Fibroblast of skin of abdomen (primary cell): Measurements from ENCODE around the gene MN1.

Experiments used
- DNase-seq: peaks from one replicate; pipeline ENCODE4 v3.0.0-alpha.2; 2013

Gene MN1

DNA sequence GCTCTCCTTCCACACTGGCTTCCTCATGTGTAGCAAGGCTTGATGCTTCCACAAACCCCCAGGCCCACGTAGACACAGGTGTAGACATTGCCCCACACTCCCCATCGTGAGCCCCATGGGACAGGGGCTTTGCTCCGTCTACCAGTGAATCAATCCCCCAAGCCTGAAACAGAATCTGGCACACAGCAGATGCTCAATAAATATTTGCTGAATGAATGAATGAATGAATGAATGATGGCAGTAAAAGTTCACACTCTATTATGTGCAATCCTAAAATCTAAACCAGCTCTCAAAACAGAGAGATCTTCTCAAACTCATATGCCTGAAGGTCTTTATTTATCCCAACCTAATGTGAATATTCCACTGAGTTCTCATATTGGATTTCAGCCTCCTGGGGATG, 69.9 kb downstream of the MN1 start:
- no peak for DNase-seq

DNA sequence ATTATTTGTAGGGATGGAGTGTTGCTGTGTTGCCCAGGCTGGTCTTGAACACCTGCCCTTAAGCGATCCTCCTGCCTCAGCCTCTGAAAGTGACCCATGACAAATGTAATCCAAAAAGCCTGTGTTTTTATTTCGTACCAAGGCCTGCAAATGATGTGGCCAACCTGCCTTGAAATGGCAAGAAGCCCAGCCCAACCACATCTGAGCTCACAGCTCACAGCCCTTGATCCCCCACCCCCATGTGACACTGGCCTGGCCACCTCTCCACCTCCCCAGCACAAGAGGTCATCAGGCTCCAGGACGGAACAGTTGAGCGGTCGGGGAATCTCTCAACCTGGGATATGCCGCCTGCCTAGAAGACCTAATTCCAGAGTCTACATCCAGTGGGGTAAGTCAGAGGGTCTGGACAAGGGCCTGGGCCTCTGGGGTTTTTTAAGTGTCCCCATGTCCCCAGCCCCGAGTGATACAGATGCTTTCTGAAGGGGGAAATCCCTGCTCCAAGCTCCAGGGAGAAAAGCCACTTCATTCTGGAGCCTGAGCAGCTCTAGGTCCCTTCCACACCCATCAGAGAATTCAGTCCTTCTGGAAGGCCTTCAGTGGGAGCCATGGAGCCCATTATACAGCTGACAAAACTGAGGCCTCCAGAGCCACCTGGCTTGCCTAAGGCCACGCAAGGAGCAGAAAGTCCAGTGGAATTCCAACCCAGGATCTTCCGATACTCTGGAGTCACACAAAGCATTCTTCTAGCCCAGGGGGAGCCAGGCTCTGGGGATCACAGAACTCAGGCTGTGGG, 70.7 kb downstream of the MN1 start:
- no peak for DNase-seq

DNA sequence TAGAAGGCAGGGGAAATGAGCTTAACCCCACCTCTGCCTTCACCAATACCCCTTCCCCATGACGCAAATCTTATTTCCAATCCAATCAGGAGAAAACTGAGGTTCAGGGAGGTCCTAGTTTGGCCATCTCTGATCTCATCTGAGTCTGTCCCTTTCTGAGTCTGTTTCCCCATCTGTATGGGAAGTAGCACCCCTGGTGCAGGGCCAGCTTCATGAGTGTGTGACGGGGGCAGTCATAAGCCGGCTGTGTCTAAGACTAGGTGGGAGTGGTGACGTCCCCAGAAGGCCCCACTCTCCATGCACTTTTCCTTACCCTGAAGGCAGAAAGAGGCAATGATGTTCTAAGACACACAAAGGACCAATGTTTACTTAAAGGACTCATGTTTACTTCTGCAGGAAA, 72.3 kb downstream of the MN1 start:
- DNase-seq: no peak

DNA sequence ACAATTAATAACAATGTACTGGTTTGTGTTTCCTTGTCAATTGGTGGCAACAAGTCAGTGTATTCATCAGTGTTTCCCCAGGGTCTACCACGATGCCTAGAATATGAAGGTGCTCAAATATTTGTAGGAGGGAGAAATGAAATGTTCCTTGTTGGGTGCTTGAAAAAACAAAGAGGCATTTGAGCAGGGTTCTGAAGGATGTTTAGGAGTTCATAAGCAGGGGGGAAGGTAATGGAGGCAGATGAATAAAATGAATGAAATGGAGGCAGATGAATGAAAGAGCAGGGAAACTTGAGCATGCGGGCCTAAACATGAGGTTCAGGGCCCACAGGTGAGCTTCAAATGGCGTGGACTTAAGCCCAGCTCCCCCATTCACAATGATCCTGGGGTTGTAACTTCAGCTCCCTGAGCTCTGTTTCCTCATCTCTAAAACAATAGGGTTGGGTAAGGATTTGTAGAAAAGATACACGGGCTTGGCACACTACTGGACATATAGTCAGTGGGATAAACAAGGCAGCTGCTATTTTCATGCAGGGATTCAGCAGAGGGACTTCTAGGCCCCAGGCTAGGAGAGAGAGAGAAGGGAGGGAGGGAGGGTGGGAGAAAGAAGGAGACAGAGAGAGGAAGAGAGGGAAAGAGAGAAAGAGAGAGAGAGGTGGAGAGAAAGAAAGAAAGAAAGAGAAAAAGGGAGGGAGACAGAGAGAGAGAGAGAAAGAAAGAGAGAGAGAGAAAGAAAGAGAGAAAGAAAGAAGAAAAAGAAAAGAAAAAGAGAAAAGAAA, 73.7 kb downstream of the MN1 start:
- no peak for DNase-seq

DNA sequence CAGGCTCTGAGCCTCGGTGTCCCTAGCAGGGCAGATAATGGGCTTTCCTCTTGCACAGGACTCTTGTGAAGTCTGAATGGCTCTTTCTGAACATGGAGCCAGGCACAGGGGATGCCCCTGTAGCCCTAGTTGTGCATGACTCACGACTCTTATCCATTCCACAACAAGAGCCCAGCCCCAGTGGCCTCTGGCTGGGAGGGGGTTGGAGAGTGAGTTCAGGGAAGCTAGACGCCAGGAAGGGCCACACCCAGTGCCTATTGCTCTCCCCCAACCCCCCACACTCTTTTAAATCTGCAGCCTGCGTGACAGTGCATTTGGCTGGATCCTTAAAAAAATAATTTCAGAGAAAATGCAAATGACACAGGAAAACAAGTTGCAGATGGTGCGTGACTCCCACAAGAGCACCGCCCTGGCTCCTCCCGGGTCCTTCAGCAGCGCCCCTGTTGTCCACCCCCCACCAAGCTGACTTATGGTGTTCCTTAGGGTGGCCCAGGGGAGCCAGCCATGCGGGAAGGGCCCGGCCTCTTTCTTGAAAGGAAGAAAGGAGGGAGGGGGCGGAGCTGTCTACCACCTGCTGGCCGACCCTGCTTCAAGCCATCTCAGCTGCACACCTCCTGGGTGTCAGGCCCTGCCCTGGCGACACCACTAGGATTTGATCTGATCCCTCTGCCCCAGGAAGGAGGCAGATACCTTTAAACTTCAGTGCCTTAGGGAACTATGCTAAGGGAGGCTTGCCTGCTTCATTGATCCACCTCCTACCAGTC, 74.7 kb downstream of the MN1 start:
- DNase-seq: peak; percentile 86

DNA sequence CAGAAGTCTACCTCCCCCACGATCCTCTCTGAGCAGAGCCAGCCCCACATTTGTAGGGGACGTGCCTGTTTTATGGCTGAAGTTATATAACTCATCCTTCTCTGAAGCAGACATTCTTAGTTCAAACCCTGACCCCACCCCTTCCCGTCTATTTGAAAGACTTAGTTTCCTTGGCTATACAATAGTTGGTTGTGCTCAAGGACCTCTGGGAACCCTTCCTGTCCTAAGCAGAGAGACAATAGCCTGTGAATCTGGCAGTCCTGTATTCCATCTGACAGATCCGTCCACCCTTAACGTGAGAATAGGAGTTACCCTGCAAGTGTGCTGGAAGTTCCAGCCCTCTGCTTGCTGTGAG, 75.2 kb downstream of the MN1 start:
- DNase-seq: no peak

DNA sequence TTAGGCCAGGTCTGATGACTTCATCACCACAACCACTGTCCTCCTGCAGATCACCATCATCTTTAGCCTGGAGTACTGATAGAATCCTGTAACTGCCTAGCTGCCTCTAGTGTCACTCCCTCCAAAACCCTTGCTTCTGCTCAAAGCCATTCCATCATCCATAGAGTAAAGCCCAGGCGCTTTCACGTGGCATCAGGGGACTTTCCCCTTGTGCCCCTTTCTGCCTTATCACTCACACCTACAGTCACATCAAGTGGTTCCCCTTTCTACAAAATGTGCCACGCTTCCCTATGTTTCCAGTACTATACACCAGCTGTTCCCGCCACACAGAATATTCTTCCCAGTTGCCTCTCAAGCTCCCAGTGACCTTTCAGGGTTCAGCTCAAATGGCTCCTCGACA, 75.9 kb downstream of the MN1 start:
- DNase-seq: no peak

DNA sequence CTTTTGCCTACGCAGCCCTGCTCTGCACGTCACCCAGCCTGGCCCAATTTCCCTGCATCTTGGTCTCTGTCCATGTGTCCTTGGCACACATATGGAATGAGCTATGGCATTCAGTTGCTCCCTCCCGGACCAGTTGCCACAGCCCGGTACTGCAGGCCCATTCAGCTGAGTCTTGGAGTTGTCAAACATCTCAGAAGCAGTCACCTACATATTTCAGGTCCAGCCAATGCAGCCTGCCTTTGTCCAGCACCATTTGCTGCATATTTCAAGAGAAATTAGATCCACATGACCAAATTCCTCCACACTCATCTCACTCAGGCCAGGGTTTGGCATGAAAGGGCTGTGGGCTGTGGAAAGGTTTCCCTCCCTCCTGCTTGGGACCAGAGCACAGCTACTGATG, 76.8 kb downstream of the MN1 start:
- peak; percentile 52 for DNase-seq

DNA sequence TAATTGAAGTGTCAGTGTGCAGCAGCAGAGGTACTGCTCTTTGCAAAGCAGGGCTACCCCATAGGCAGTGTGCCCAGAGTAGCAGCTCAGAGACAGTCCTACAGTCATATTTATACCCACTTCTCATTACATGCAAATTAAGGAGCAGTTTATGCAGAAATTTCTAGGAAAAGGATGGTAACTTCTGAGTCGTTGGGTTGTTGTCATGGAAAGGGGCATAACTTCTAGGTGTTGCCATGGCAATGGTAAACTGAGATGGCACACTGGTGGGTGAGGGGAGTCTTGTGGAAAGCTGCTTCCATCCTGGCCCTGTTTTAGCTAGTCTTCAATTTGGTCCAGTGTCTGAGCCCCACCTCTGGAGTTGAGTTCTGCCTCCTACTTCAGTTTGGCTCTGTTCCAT, 77.4 kb downstream of the MN1 start:
- DNase-seq: no peak

DNA sequence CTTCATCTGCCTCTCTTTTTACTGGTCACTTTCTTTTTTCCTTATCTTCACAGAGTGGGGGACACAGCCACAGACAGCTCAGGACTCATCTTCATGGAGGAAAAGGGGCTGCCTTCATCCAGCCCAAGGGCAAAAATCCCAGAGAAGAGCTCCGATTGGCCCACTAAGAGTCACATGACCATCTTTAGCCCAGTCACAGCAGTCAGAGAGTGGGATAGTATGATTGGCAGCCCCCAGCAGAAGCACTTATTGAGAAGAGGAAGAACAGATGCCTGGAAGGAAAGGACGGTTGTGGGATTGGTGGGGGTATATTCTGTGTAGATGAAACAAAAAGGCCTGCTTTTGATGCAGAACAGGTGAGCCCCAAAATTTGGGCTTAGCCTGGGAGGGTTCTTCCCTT, 77.8 kb downstream of the MN1 start:
- no peak for DNase-seq

DNA sequence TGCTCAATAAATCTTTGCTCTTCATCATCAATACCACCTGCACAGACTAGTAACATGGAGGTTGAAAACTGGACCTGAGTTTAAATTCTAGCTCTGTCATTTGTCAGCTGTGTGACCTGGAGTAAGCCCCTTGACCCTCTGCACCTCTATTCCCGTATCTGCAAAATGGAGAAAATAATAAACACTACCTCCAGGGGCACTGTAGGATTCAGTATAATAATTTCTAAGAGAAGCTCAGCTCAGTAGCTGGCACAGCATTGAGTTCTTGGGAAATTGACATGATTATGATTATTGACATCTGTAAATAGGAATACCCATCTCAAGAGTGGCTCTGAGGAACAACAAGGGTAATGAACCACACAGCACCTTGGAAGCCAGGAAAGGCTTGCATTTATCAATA, 78.4 kb downstream of the MN1 start:
- no peak for DNase-seq

DNA sequence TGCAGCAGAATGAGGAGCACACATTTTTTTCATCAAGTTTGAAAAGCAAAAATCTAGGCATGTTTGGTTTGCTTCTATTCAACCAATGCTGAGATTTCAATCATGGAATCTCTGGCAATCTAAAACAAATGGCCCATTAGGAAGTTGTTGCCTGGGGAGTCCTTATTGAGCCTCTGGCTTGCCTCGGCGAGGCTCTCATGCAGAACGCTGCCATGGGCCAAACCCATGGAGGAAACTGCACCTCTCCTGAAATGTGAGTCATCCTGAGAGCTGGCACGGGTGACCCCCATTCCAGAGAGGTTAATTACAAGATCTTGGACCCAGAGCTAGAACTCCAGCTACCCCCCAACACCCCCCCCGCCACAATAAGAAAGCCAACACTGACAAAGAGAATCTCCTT, 80.7 kb downstream of the MN1 start:
- no peak for DNase-seq

DNA sequence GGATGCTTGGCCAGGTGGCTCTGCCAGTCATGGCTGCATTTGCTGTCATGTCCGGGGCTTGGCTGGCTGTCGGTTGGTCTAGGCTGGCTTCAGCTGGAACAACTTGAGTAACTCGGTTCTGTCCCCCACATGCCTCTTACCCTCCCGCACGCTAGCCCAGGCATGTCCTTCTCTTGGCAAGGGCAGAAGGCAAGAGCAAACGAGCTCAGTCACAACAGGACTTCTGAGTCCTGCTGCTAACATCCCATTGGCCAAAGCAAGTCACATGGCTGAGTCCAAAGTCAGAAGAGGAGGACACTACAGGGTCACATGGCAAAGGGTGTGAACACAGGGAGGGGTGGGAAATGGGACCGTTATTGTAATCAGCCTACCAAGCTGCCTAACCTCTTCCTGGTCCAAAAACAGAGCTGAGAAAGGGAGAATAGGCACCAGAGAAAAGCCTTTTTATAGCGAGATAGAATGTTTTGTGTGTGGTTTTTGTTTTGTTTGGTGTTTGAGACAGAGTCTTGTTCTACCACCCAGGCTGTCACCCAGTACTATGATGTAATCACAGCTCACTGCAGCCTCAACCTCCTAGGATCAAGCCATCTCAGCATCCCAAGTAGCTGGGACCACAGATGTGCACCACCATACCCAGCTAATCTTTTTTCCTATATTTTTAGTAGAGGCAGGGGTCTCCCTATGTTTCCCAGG, 81.9 kb downstream of the MN1 start:
- peak; percentile 32 for DNase-seq

DNA sequence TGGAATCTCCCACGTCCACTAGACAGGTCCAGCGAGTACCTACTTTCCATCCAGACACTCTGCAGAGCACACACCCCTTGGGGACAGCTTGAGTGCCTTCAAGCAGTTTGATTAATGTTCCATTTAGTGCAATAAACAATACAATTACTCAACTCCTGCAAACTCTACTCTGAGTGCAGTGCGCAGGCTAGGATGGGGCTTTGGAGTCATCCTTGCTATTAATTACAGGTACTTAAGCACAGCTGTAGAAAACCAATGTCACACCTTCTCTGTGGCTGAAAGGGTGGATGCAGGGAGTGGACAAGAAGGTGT, 82.6 kb downstream of the MN1 start:
- DNase-seq: no peak

DNA sequence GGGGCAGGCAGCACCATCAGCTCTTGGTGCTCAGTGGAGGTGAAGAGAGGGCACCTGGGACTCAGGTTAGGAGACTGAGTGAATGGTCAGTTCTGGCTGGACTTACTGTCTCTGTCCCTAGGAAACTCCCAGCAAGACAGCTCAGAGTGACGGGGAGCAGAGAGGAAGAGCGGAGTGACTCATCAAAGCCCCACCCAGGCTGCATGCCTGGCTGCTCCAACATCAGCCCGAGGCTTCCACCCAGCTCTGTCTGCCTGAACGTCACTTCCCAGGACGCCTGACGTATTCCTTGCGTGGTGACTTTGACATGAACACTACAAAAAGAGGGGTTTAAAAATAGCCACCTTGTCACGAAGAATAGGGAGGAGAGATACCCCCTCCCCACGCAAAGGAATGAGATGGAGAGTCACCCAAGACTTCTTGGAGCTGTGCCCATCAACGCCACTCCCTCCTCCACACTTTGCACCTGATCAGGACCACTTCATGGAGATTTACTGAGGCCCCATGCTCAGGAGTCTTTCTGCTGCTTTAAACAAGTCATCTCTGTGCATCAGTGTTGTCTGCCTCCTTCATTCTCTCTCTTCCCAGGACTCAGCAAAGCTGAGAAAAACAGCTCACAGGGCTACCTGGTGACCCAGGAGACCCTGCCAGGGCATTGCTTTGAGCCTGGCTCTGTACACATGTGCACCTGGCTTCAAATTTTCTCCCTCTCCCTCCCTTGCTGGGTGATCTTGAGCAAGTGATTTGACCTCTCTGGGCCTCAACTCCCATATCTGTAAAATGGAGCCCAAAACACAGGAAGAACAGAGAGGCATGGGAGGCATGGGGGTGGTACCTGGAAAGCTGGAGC, 83.1 kb downstream of the MN1 start:
- peak; percentile 90 for DNase-seq

DNA sequence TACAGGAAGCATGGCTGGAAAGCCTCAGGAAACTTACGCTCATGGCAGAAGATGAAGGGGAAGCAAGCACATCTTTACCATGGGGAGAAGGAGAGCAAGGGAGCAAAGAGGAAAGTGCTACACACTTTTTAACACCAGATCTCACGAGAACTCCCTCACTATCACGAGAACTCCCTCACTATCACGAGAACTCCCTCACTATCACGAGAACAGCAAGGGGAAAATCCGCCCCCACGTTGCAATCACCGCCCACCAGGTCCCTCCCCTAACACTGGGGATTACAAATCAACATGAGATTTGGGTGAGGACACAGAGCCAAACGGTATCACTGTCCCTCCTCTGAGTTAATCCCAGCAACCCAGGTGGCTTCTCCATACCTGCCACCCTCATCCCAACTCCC, 84.5 kb downstream of the MN1 start:
- DNase-seq: no peak

DNA sequence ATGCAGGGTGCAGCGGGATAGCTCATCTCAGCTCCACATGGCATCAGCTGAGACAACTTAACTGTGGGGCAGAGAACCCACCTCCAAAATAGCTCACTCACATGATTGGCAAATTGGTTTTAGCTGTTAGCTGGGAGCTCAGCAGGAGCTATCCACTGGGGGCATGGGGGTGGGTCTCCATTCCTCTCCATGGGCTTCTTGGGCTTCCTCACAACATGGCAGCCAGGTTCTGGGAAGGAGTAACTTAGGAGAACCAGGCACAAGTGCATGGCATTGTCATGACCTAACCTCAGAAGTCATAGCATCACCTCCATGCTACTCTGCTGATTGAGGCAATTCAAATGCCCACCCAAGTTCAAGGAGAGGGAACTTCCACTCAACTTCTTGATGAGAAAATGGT, 85.5 kb downstream of the MN1 start:
- no peak for DNase-seq

DNA sequence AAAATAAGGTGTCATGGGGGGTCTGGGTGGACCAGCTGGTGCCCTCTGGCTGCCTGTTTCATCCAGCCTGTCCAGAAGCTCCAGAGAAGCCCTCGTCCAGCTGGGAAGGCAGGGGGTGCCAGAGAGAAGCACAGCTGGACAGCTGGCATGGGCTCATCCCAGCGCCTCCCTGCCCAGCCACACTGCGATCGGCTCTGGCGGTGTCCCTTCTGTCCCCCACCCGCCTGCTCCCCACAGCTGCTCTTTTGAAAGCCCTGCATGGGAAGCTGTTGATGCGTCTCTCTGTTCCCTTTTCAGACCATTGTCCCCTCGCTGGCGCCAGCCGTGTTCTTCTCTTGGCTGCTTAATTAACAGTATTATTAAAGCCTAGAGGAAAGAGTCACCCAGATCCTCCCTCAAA, 86.5 kb downstream of the MN1 start:
- no peak for DNase-seq

DNA sequence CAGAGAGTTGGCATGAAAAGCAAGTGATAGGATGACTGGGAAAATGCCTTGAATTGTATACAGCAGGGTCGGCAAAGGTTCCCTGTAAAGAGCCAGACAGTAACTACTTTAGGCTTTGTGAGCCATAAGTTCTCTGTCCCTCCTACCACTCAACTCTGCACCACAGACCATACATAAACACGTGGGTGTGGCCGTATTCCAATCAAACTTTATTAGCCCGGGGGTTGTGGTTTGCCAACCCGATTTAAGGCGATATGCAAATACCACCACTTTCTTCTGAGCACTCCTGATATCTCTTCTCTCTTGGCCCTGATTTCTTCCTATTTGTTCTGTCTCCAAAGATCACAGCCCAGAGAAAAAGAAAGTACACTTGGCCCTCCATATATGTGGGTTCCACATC, 87.5 kb downstream of the MN1 start:
- no peak for DNase-seq

DNA sequence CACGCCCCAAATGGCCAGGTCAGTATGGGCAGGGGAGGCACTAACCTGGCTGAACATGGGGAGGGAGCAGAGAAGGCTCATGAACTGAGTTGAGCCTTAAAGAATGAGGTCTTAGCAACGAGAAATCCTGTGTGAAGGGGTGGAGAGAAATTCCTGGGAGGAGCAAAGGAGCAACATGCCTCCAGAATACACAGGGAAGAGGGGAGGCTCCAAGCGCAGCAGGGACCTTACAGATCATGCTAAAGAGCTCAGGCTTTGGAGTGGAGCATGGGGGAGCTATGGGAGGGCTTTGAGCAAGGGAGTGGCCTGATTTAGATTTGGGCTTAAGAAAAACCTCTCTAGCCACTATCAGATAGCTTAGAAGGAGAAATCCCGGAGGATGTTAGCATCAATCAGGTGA, 88.1 kb downstream of the MN1 start:
- DNase-seq: no peak

DNA sequence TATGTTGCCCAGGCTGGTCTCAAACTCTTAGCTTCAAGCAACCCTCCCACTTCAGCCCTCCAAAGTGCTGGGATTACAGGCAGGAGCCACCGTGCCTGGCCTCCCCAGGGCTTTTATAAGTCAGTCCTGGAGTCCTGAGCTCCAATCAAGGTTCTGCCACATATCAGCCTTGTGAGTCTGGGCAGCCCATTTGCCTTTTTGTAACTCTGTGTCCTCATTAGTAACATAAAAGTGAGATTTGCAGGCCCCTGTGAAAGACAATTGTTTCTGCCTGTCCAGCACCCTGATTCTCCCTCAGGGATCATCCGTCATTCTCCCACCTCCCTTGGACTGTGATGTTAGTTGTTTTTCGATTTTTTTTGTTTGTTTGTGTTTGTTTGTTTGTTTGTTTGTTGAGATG, 89.8 kb downstream of the MN1 start:
- no peak for DNase-seq

DNA sequence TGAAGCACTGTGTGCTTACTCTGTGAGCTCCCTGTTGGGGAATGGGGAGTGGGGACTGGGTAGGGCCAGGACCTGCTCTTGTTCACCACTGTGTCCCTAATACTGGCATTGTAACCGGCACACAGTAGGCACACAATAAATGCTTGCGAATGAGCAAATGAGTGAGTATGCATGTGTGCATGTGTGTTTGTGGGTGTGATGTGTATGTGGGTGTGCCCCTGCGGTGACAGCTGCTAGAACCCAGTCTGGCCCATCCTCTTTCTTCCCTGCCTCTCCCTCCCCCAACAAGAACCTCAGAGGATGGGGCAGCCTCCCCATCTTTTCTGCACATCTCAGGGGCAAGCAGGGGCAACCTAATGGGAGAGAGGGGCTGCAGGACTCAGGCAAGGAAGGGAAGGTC, 90.5 kb downstream of the MN1 start:
- DNase-seq: no peak
